OCI-LY3 (cell line): ENCODE measurements around the gene ATP5ME.

Source experiments
- EZH2phosphoT487 ChIP-seq: fragments of 200-600 bp; shearing (Covaris generic); IDR thresholded peaks from 2 replicates; pipeline ENCODE4 v1.6.1; 2018; ENCODE audit warnings: antibody characterized with exemption, mixed run types, low read depth
- TF ChIP-seq, protein P1 (sequence below): fragments of 200-600, 300-600 bp; sonication (generic); IDR thresholded peaks from 2 replicates; pipeline ENCODE4 v1.5.1; 2014; ENCODE audit warnings: antibody characterized with exemption, low read length, low read depth

DNA sequence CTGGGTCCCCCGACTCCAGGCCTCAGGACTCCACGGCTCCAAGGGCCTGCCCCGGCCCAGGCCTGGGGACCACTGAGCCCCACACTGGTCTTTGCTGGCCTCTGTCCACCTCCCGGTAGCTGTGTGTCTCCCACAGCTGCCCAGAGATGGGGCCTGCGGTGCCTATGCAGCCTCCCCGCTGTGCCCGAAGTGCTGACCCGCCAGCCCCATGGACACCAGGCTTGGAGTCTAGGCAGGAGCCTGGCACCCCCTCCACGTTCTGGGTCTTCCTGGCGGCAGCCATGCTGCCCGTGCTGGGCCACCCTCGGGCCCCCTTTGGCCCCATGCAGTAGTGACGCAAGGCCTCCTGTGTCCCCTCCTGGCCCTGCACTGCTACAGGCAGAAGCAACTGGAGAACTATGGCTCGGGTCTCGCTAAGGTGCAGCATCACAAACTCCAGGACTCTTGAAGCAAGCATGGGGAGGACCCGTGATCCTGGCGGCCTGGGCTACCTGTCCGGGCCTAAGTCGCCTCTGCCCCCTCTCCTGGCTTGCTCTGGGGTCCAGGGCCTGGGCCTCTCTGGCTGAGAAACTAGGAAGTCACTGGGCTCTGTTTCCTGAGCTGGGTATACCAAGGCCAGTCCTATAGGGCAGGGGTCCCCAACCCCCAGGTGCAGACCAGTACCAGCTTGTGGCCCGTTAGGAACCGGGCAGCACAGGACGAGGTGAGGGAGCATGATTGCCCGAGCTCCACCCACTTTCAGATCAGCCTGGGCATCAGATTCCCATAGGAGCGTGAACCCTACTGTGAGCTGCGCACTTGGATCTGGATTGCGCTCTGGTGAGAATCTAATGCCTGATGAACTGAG is 1.2 kb upstream of the ATP5ME start:
- TF ChIP-seq, protein P1, sequence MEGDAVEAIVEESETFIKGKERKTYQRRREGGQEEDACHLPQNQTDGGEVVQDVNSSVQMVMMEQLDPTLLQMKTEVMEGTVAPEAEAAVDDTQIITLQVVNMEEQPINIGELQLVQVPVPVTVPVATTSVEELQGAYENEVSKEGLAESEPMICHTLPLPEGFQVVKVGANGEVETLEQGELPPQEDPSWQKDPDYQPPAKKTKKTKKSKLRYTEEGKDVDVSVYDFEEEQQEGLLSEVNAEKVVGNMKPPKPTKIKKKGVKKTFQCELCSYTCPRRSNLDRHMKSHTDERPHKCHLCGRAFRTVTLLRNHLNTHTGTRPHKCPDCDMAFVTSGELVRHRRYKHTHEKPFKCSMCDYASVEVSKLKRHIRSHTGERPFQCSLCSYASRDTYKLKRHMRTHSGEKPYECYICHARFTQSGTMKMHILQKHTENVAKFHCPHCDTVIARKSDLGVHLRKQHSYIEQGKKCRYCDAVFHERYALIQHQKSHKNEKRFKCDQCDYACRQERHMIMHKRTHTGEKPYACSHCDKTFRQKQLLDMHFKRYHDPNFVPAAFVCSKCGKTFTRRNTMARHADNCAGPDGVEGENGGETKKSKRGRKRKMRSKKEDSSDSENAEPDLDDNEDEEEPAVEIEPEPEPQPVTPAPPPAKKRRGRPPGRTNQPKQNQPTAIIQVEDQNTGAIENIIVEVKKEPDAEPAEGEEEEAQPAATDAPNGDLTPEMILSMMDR = no peak
- TF ChIP-seq EZH2phosphoT487 = no peak
